Bone marrow (tissue), 2 donors: ENCODE data around the gene PLEKHG4B.
A peak's percentile ranks its signal among the peaks of the same experiment; 100 is the strongest.
"Not testable (repeated sequence)": the region's sequence is repeated elsewhere in the genome, so short reads cannot be mapped to it uniquely, and the experiment has no call there.

ENCODE experiments used
- DNase-seq, 2 donors: peaks; one replicate each; lab custom pipeline; 2025; lab: John Stamatoyannopoulos, UW

The PLEKHG4B gene

DNA sequence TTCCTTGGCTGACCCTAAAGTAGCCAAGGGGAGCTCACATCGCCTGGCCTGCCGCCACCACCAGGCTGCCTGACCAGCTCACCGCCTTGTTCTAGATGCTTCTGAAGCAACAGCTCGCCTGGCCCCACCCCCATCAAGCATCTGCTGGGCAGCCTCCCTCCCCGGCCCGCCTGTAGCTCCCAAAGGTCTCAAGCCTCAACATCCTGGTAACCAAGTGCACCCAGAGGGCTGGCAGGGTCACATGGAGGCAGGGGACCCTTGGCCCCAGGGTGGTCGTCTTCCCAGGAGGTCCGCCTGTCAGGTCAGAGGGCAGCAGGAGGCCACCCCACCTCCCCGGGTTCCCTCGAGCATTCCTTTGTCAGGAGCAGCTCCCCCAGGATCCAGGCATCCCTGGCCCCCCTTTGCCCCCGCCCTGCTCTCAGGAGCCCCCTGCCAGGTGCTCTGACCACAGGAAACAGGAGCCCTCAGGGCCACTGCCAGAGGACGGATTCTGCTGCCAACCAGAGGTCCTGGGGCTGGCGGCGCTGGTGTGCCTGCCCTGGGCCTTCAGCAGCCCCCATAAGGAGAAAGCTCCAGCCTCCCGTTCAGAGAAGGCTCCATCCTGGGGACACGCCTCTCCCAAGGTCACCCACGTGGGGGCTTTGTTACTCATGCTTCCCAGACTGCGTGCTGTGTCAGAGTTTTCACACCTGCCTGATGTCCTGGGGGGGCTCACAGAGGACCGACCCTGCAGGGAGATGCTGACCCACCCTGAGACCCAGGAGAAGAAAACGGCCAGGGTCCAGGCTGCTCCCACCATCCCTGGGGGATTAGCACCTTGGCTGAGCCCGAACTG, 95.9 kb downstream of the PLEKHG4B start:
- no peak for DNase-seq

DNA sequence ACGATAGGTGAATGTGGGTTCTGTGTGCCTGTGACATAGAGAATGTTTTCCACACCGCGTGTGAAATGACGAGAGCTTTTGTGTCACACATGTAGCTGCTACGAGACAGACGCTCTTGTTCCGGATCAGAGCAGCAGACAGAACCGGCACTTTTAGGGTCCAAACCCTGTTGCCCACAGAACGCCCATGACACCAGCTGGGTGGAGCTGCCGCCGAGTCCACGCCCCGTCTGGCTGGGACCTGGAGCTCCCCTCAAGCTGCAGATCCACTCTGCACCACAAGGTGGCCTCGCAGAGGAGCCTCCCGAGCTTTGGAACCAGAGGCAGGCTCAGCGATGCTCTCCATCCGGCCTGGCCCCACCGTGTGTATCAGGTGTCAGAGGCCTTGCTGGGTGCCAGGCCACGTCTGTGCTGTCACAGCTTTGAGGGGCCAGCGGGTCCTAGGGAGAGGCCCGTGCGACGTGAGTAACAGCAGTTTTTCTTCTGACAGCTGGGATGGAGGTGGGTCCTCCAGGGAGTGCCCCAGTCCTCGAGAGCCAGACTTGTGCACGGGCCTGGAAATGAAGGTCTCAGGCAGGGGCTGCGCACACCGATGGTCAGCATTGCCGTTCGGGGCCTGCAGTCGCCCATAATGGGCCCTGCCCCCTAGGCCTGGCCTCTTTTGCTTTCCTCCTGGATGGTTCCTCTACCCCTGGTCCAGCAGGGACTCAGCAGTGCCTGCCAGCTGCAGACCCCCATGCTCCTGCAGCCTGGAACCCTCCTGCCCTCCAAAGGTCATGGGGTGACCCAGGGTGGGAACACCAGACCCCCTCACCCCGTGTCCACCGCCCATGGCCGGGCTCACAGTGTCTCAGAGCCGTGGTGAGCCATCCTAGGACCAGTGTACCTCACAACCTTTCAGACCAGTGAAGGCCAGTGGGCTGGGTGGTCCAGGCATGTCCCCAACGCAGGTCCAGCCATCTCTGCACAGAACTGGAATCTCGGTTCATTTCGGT, 96.8 kb downstream of the PLEKHG4B start:
- DNase-seq: peak; percentile 32 to 51

DNA sequence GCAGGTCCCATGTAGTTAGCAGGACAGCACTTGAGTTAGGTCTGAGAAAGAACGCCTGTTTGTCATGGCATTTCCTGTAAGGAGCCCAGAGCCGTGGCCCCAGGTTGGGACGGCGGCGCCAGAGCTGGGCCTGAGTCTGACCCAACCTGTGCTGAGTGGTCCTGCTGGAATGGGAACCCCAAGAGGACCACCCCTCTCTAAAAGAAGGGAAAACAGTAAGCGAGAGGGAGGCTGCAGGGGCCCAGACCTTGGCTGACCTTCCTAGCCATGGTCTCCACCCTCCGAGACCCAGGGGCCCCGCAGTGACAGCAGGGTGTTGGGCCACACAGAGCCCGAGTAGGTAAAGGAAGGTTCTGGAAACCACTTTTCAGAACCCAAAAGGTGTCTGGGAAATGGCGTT, 97.5 kb downstream of the PLEKHG4B start:
- no peak for DNase-seq

DNA sequence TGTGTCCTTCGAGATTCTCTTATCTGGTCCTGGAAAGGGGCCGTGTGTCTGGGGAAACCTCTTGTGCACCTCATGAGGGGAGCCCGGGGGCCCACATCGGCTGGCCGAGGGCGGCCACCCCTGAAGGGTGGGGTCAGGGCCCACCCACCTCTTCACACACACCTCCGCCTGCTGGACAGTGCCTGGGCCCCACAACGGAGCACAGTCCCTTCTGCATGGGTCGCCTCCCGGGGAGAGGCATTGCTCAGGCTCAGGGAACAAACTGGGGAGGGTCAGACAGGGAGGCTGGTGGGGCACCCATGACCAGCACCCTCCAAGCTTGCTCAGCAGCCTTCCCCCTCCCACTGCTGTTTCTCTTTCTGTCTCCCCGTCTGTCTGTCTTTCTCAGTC, 98.0 kb downstream of the PLEKHG4B start:
- no peak for DNase-seq

DNA sequence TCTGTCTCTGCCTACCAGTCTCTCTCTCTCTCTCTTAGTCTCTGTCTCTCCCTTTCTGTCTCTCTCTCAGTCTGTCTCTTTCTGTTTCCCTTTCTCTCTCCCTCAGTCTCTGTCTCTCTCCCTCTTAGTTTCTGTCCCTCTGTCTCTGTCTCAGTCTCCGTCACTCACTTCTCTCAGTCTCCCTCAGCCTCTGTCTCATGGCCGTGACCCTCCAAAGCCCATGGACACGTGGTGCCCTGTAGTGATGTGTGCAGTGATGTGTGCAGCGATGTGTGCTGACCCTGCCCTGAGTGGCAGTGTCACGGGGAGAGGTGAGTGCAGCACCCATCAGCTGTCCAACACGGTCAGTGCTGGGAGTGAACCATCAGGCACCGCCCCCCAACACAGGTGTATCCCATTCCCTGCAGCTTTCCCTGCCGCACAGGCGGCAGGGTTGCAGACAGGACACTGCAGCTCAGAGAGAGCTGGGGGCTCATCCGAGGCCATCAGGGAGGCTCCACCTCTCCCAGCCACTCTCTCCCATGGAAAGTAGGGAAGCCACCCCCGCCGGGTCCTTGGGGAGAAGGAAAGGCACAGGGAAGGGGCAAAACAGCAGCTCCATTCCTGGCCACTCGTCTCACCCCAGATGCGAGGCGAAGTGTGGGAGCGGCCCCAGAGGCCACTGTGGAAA, 98.5 kb downstream of the PLEKHG4B start:
- no peak for DNase-seq

DNA sequence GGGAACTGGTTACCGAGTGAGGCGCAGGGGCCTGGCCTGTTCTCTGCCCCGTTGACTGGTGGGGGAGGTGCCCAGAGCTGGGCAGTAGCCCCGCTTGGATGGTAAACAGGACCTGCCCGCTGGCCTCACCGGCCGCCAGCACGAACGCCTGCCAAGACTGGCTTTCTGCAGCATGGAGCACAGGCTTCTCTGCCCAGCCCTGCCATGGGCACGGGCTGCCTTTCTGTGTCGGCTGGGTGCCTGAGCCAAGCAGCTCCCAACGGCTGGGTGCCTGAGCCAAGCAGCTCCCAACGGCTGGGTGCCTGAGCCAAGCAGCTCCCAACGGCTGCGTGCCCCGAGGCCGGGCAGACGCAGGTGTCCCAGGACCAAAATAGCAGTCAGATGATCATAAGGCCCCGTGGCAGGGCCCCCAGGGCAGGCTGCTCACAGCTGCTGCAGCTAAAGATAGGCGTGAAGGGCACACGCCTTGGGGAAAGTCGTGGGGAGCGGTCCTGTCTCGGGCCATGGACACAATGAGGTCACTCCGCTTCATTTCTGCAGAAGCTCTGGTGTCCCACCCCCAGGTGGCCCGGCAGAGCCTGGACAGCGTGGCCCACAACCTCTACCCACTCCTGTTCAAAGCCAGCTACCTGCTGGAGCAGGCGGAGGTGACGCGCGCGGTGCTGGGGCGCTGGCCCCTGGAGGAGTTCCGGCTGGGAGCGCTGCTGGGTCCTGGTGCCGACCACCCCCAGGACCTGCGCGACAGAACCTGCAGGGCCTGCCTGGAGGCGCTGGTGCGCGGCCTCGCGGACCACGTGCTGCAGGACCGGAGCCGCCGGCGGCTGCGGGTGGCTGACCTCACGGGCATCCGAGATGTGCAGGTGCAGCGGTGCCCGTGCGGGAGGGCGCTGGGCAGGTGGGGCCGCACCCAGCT, 99.3 kb downstream of the PLEKHG4B start, which contains the start of gene LRRC14B:
Gene LRRC14B, plus strand, starts transcription at position 460 of the 913 bp plus-strand sequence. Its CDS starts 44 bp downstream, at position 504.
- DNase-seq: no peak

DNA sequence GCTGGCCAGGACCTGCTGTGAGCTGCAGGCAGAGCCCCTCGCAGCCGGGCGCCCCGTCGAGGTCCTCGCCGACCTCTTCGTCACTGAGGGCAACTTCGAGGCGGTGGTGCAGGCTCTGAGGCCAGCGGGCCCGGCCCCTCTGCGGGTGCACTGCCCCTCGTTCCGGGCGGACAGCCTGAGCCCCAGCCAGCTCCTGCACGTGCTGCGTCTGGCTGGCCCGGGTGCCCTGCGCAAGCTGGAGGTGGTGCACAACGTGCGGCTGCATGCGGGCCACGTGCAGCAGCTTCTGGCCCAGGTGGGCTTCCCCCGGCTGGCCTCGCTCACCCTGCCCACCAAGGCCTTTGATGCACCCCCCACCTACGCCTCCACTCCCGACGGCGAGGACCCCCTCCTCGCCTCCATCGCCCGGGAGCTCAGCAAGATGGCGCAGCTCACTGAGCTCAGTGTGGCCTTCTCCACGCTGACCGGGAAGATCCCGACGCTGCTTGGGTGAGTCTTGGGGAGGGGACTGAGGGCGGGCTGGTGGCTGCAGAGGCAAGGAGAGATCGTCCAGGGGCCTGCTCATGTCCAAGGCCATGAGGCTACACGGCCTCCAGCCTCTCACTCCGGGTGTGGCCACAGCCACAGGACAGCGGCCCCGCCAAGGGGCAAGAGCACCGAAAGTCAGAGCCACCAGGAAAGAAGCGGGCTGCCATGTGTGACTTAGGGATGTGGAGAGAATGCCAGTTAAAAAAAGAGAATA, 100.2 kb downstream of the PLEKHG4B start:
- DNase-seq: no peak

DNA sequence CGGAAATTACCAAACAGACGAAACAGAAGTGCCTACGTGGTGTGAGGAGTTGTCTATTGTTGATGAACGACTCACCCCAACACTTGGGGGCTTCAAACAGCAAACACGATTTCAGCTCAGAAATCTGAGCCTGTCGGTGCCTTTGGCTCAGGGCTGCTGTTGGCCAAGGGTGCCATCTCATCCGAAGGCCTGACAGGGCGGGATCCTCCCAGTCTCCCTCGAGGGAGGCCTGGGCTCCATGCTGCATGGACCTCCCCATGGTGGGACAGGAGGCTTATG, 100.7 kb downstream of the PLEKHG4B start:
- DNase-seq: no peak

DNA sequence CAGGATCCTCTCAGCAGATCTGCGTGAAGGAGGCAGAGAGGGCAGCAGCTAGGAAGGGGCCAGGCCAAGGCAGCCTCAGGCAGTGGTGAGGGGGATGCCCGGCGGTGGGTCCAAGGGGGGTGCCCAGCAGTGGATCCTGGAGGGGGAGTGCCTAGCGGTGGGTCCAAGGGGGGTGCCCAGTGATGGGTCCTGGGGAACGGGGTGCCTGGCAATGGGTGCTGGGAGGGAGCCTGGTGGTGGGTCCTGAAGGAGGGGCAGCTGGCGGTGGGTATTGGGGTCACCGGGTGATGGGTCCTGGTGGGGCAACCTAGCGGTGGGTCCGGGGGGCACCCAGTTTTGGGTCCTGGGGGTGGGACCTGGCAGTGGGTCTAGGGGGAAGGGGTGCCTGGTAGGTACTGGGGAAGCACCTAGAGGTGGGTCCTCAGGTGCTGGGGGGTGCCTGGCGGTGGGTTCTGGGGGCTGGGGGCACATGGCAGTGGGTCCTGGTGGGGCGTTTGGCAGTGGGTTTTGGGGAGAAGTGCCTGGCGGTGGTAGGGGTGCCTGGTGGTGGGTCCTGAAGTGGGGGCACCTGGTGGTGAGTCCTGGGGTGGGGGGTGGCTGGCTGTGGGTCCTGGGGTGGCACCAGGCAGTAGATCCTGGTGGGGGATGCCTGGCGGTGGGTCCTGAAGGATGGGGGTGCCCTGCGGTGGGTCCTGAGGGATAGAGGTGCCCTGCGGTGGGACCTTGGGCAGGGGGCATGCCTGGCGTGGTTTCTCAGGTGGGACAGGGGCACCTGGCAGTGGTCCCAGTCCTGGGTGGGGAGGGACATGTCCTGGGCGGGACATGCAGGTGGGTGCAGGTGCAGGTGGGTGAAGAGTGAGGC, 101.2 kb downstream of the PLEKHG4B start:
- no peak for DNase-seq

DNA sequence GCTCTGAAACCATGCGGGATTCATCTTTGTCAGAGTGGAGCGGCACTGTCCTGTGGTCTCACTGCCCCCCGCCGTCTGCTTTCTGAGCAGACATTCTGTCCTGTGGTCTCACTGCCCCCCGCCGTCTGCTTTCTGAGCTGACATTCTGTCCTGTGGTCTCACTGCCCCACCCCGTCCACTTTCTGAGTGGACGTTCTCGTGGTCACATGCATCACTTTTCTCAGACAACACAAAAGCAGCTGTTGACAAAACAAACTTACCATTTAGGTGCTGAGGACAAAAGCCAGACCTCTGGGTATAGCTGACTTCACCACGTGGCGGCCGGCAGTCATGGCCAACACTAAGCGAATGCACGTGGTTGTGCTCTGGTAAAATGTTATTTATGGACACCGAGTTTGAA, 102.1 kb downstream of the PLEKHG4B start:
- no peak for DNase-seq

DNA sequence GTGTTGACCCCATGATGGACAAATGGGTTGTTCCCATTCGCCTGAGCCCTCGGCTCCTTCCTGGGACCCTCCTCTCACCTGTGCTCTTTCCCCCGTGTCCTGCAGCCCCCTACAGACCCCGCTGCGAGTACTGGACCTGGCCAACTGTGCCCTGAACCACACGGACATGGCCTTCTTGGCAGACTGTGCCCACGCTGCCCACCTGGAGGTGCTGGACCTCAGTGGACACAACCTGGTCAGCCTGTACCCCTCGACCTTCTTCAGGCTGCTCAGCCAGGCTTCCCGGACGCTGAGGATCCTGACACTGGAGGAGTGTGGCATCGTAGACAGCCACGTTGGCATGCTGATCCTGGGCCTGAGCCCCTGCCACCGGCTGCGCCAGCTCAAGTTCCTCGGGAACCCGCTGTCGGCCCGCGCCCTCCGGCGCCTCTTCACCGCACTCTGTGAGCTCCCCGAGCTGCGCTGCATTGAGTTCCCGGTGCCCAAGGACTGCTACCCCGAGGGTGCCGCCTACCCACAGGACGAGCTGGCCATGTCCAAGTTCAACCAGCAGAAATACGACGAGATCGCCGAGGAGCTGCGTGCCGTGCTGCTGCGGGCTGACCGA, 102.7 kb downstream of the PLEKHG4B start:
- no peak for DNase-seq

DNA sequence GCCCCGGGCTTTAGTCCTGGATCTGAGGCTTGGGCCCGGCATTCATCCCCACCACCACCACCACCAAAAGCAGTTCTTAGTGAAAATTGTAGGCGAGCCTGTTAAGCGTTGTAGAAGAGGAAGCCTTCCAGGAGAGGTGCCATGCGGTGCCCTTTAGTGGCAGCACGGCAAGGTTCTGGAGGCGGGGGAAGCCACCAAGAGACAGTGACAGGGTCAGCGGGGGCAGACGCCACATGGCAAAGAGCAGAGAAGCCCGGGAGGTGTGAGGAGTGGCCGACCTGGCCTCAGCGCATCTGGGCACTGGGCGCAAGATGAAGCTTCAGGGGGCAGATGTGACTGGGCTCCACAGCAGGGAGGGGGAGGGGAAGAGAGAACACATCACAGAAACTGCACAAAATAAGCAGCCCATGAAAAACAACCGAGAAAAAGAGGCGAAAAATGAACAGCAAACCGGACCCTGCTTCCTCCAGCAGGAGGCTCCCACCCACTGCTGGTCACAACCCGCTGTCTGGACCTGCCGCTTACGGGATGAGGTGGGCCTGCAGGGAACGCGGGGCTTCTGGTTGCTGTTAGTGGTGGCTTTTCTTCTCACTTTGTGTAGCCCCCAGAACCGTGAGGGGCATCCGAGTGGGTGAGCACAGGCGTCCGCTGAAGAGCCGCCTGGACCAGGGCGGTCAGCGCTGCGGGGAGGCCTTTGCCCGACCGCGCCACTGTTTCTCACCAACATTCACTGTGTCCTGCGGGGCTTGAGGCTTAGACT, 103.6 kb downstream of the PLEKHG4B start:
- DNase-seq: no peak

DNA sequence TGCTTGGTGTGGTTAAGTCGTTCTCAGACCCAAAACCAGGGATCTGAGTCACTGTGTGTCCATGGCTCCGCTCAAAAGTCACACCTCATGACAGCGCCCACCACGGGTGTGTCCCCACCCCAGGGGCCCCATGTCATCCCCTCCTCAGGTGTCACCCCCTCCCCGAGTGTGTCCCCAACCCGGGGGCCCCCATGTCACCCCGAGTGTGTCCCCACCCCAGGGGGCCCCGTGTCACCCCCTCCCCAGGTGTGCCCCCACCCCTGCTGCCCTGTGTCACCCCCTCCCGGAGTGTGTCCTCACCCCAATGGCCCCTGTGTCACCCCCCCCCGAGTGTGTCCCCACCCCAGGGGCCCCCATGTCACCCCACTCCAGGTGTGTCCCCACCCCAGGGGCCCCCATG, 104.4 kb downstream of the PLEKHG4B start:
- no peak for DNase-seq

DNA sequence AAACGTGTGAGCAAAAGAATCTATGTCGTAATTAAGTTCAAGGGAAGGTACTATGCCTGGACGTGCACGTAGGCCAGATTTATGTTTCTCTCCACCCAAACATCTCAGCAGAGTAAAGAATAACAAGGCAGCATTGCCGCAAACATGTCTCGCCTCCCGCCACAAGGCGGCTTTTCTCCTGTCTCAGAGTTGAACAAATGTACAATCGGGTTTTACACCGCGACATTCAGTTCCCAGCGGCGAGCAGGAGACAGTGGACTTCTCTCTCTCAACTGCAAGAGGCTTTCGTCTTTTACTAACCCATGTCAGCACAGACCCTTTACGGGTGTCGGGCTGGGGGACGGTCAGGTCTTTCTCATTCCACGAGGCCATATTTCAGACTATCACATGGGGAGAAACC, 105.1 kb downstream of the PLEKHG4B start:
- DNase-seq: not testable (repeated sequence)

DNA sequence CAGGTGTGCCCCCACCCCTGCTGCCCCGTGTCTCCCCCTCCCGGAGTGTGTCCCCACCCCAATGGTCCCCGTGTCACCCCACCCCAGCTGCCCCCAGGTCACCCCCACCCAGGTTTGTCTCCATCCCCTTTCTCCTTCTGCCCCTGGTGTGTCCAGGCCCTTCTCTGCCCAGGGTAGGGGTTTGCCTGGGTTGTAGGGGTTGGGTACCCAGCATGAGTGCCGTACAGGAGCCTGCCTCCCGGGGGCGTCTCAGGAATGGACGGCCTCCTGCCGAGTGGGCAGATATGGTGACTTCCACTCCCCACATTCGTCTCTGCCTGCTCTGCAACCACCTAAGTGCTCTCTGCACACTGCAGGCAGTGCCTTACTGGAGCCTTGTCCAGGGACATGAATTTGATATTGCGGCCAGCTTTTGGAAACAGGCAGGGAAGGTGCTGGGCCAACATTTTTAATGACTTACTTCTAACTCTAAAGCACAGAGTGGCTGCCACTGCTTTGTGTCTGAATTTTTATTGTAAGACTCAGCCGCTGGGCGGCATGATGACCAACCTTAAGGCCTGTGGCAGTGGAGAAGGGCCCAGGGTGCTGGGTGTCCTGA, 106.0 kb downstream of the PLEKHG4B start:
- no peak for DNase-seq

DNA sequence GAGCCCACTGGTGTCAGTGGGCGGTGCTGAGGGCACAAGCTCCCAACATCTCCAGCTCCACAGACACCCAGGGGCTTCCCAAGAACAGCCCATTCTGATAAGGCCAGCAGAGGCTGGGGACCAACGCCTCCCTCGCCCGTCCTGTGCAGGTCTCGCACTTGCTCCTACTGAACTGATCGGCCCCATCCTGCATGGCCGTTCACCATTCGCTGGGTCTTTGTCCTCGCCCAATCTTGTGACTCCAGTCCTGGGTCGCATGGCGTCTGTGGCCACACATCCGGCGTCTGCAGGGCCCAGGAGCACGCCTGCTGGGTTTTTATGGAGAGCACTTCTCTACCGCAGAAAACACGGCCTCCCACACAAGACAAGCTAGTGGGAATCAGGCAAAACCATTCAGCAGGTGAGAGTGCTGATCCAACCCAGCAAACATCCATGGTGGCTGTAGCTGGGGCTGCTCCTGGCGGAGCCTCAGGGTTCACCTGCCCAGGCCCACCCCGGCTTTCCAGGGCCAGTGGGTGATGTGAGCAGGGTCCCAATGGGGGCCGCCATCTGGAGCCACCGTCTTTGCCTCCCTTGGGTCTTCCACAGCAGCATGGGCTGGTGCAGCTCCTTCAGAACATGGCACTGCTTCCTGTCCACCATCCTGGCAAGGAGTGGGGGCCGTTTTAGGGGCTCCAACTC, 106.7 kb downstream of the PLEKHG4B start:
- DNase-seq: no peak

DNA sequence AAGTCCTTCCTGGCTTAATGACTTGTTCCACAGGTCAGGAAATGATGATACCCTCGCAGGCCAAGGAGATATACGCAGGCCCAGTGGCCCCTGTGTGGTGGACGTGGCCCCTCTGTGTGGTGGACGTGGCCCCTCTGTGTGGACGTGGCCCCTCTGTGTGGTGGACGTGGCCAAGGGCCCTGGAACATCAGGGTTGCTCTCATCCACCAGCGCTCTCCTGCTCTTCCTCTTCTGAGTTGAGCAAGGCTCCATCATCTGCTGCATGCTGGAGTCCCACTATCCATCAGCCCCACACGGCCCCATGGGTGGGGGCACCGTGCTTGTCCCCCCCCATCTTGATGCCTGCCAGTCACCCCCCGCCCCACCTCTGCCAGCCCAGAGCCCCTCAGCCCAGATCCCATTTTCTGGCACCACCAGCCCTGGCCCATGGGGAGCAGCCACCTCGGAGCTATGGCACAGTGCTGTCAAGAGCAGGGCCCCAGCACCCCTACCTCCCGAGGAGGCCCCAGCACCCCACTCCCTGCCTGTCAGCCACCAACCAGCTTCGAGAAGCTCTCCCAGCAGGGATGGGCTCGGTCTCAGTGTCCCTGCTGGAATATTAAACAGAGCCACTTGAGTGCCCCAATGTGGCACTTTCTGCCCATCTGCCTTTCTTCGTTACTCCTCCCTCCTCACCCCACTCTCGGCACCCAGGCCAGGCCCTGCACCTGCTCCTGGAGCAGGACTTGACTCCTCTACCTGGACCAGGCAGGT, 107.4 kb downstream of the PLEKHG4B start:
- no peak for DNase-seq
